Measurements from ENCODE around the gene CD8B2.

CD8B2 gene

GRCh38 chr2:106523976-106524665 lies 37.0 kb downstream of the CD8B2 start:
- no peaks in the 10 kb centered on the region for H3K27me3 Mint-ChIP-seq
- intact Hi-C loops (cut with micrococcal nuclease), result no loop called here
- H3K27ac Mint-ChIP-seq, result no peak overlapping the region
- H3K4me1 Mint-ChIP-seq (ENCODE audit: low read depth), result peaks cover 32% of the 10 kb centered on the region
- H3K36me3 Mint-ChIP-seq (ENCODE audit: low read depth), result peaks cover 13% of the 10 kb centered on the region
- H3K4me3 Mint-ChIP-seq, result no peak overlapping the region
- peaks cover 21% of the 10 kb centered on the region for H3K9me3 Mint-ChIP-seq

DNA sequence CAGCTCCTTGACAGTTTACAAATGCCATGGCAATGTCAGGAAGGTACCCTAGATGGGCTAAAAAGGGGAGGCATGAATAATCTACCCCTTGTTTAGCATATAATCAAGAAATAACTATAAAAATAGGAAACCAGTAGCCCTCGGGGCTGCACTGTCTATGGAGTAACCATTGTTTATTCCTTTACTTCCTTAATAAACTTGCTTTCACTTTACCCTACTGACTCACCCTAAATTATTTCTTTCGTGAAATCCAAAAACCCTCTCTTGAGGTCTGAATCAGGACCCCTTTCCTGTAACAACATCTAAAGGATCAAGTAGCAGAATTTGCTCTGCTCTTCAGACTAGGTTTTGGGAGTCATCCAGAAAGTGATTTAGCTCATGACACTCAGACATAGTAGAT lies 43.7 kb downstream of the CD8B2 start:
- peaks cover 58% of the 10 kb centered on the region for H3K4me1 Mint-ChIP-seq (ENCODE audit: low read depth)
- intact Hi-C loops (cut with micrococcal nuclease), result no loop called here
- peaks cover 20% of the 10 kb centered on the region for H3K27me3 Mint-ChIP-seq
- no peak overlapping the region for H3K4me3 Mint-ChIP-seq
- no peaks in the 10 kb centered on the region for H3K9me3 Mint-ChIP-seq
- peak overlapping the region; percentile 63 for H3K27ac Mint-ChIP-seq
- no peaks in the 10 kb centered on the region for H3K36me3 Mint-ChIP-seq (ENCODE audit: low read depth)

DNA sequence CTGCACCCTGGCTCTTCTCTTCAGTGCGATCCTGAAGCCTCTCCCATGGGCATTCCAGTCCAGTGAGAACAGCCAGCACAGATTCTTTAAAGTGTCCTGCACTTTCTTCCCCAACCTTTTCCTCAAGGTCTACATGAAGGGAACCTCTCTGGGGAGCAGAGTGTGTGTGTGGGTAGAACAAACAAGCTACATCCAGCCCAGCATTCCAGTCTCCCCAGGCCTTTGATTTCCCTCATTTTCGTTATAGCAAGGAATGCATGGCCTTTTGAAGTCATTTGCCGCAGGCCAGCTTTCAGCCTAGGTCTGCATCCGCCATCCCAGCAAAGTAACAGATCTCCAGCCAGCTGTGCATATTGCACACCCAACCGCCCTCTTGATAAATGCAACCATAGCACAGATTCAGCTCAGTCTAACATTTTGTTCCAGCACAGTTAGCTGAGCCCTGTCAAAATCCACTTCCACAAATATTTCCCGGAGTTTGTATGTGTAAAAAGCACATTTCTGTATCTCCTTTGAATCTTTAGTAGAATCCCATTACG lies 44.6 kb downstream of the CD8B2 start:
- Mint-ChIP-seq H3K4me3 (no peak overlapping the region), H3K27me3 (peaks cover 20% of the 10 kb centered on the region), H3K36me3 (ENCODE audit: low read depth) (no peaks in the 10 kb centered on the region), H3K9me3 (no peaks in the 10 kb centered on the region), H3K4me1 (ENCODE audit: low read depth) (peaks cover 65% of the 10 kb centered on the region), H3K27ac (peak overlapping the region; percentile 63)
- intact Hi-C loops (cut with micrococcal nuclease), result no loop called here

GRCh38 chr2:106532236-106532635 lies 45.1 kb downstream of the CD8B2 start:
- no peak overlapping the region for H3K27ac Mint-ChIP-seq
- H3K4me1 Mint-ChIP-seq (ENCODE audit: low read depth), result peaks cover 68% of the 10 kb centered on the region
- peaks cover 20% of the 10 kb centered on the region for H3K27me3 Mint-ChIP-seq
- intact Hi-C loops (cut with micrococcal nuclease), result no loop called here
- no peak overlapping the region for H3K4me3 Mint-ChIP-seq
- H3K36me3 Mint-ChIP-seq (ENCODE audit: low read depth), result no peaks in the 10 kb centered on the region
- H3K9me3 Mint-ChIP-seq, result no peaks in the 10 kb centered on the region

GRCh38 chr2:106534471-106534870 lies 47.3 kb downstream of the CD8B2 start:
- H3K36me3 Mint-ChIP-seq (ENCODE audit: low read depth), result no peaks in the 10 kb centered on the region
- peaks cover 65% of the 10 kb centered on the region for H3K4me1 Mint-ChIP-seq (ENCODE audit: low read depth)
- no peak overlapping the region for H3K27ac Mint-ChIP-seq
- no peaks in the 10 kb centered on the region for H3K9me3 Mint-ChIP-seq
- intact Hi-C loops (cut with micrococcal nuclease), result no loop called here
- no peak overlapping the region for H3K4me3 Mint-ChIP-seq
- H3K27me3 Mint-ChIP-seq, result peaks cover 20% of the 10 kb centered on the region

- Mint-ChIP-seq H3K4me1 (ENCODE audit: low read depth) (peaks cover 57% of the 10 kb centered on the region), H3K27me3 (peaks cover 20% of the 10 kb centered on the region), H3K27ac (peak overlapping the region; percentile 93), H3K4me3 (no peak overlapping the region), H3K9me3 (no peaks in the 10 kb centered on the region), H3K36me3 (ENCODE audit: low read depth) (no peaks in the 10 kb centered on the region)
- intact Hi-C loops (cut with micrococcal nuclease), result loop anchor here (5.0 kb wide), 1 partner anchor 344 kb away; the partner anchor contains the start of gene UXS1
Measured at GRCh38 chr2:106536490-106536889, 49.3 kb downstream of the CD8B2 start.

GRCh38 chr2:106537047-106537446 lies 49.9 kb downstream of the CD8B2 start:
- Mint-ChIP-seq H3K27ac (peak overlapping the region; percentile 93), H3K36me3 (ENCODE audit: low read depth) (no peaks in the 10 kb centered on the region), H3K9me3 (no peaks in the 10 kb centered on the region), H3K27me3 (peaks cover 23% of the 10 kb centered on the region), H3K4me1 (ENCODE audit: low read depth) (peaks cover 55% of the 10 kb centered on the region), H3K4me3 (peak overlapping the region; percentile 45)
- intact Hi-C loops (cut with micrococcal nuclease), result loop anchor here (5.0 kb wide), 1 partner anchor 345 kb away; the partner anchor contains the start of gene UXS1

GRCh38 chr2:106537791-106538191 lies 50.6 kb downstream of the CD8B2 start:
- H3K27me3 Mint-ChIP-seq, result peaks cover 24% of the 10 kb centered on the region
- intact Hi-C loops (cut with micrococcal nuclease), result loop anchor here (2.0 to 5.0 kb wide), 2 partner anchors 345 to 433 kb away; partner anchors contain the start of gene UXS1
- H3K4me3 Mint-ChIP-seq, result peak overlapping the region; percentile 45

GRCh38 chr2:106540886-106541285 lies 53.7 kb downstream of the CD8B2 start:
- Mint-ChIP-seq H3K4me3 (no peak overlapping the region), H3K9me3 (no peaks in the 10 kb centered on the region), H3K36me3 (ENCODE audit: low read depth) (no peaks in the 10 kb centered on the region), H3K4me1 (ENCODE audit: low read depth) (peaks cover 43% of the 10 kb centered on the region), H3K27ac (no peak overlapping the region), H3K27me3 (peaks cover 14% of the 10 kb centered on the region)
- intact Hi-C loops (cut with micrococcal nuclease), result loop anchor here (5.0 to 10.0 kb wide), 2 partner anchors 79 to 296 kb away; no protein-coding TSS in a partner anchor

More at GRCh38 chr2:106537791-106538191, 50.6 kb downstream of the CD8B2 start:
- Mint-ChIP-seq H3K36me3 (ENCODE audit: low read depth) (no peaks in the 10 kb centered on the region), H3K9me3 (no peaks in the 10 kb centered on the region), H3K4me1 (ENCODE audit: low read depth) (peaks cover 57% of the 10 kb centered on the region), H3K27ac (peak overlapping the region; percentile 93)

GRCh38 chr2:106541333-106541732 lies 54.2 kb downstream of the CD8B2 start:
- Mint-ChIP-seq H3K4me3 (no peak overlapping the region), H3K4me1 (ENCODE audit: low read depth) (peaks cover 45% of the 10 kb centered on the region), H3K27ac (no peak overlapping the region), H3K9me3 (no peaks in the 10 kb centered on the region), H3K27me3 (peaks cover 14% of the 10 kb centered on the region), H3K36me3 (ENCODE audit: low read depth) (no peaks in the 10 kb centered on the region)
- intact Hi-C loops (cut with micrococcal nuclease), result loop anchor here (5.0 to 10.0 kb wide), 2 partner anchors 79 to 297 kb away; no protein-coding TSS in a partner anchor

GRCh38 chr2:106542746-106543359 lies 55.7 kb downstream of the CD8B2 start:
- peak overlapping the region; percentile 54 for H3K4me3 Mint-ChIP-seq
- no peaks in the 10 kb centered on the region for H3K9me3 Mint-ChIP-seq
- intact Hi-C loops (cut with micrococcal nuclease), result loop anchor here (2.0 to 10.0 kb wide), 3 partner anchors 40 to 298 kb away; no protein-coding TSS in a partner anchor
- H3K27ac Mint-ChIP-seq, result peak overlapping the region; percentile 76
- H3K36me3 Mint-ChIP-seq (ENCODE audit: low read depth), result no peaks in the 10 kb centered on the region
- peaks cover 43% of the 10 kb centered on the region for H3K4me1 Mint-ChIP-seq (ENCODE audit: low read depth)
- peaks cover 14% of the 10 kb centered on the region for H3K27me3 Mint-ChIP-seq

GRCh38 chr2:106545007-106545406 lies 57.8 kb downstream of the CD8B2 start:
- no peak overlapping the region for H3K27ac Mint-ChIP-seq
- intact Hi-C loops (cut with micrococcal nuclease), result loop anchor here (10.0 kb wide), 1 partner anchor 300 kb away; no protein-coding TSS in a partner anchor
- peaks cover 14% of the 10 kb centered on the region for H3K27me3 Mint-ChIP-seq
- no peak overlapping the region for H3K4me3 Mint-ChIP-seq
- H3K36me3 Mint-ChIP-seq (ENCODE audit: low read depth), result no peaks in the 10 kb centered on the region
- H3K9me3 Mint-ChIP-seq, result no peaks in the 10 kb centered on the region
- peaks cover 39% of the 10 kb centered on the region for H3K4me1 Mint-ChIP-seq (ENCODE audit: low read depth)

GRCh38 chr2:106546391-106546990 lies 59.3 kb downstream of the CD8B2 start:
- Mint-ChIP-seq H3K9me3 (no peaks in the 10 kb centered on the region), H3K36me3 (ENCODE audit: low read depth) (no peaks in the 10 kb centered on the region), H3K27ac (peak overlapping the region; percentile 82), H3K4me3 (peak overlapping the region; percentile 54), H3K4me1 (ENCODE audit: low read depth) (peaks cover 41% of the 10 kb centered on the region), H3K27me3 (peaks cover 14% of the 10 kb centered on the region)
- intact Hi-C loops (cut with micrococcal nuclease), result loop anchor here (10.0 kb wide), 1 partner anchor 302 kb away; no protein-coding TSS in a partner anchor
